Stimulated activated CD4-positive, alpha-beta T cell treated with anti-CD3 and anti-CD28 coated beads, TNF-alpha, amount 100 ng/mL, for 24 hours (primary cell): Measurements from ENCODE around the gene CNTNAP4.

ENCODE experiments used
- DNase-seq, 3 experiments: peaks; one replicate each; pipeline ENCODE4 v3.0.0-alpha.2; 2020; ENCODE audit warnings: low read depth in 3 of 3

The CNTNAP4 gene

DNA sequence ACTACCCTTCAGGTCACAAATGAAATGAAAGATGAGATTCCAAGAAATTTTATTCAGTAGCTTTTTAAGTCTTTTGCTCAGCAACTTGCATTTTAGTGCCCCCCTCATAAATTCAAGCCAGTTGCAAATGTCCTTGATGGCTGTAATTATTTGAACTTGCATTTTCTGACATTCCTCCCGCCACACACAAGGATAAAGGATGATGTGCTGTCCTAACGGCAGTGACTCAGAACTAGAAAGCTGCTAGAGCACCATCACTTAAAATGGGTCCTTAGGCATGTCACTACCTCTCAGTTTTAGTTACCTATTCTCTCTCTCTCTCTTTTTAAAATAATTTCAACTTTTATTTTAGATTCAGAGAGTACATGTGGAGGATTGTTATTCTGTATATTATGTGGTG, 306.7 kb downstream of the CNTNAP4 start:
- DNase-seq: no peak

- no peak for DNase-seq
Measured at GRCh38 chr16:76598498-76598897, 321.3 kb downstream of the CNTNAP4 start.

DNA sequence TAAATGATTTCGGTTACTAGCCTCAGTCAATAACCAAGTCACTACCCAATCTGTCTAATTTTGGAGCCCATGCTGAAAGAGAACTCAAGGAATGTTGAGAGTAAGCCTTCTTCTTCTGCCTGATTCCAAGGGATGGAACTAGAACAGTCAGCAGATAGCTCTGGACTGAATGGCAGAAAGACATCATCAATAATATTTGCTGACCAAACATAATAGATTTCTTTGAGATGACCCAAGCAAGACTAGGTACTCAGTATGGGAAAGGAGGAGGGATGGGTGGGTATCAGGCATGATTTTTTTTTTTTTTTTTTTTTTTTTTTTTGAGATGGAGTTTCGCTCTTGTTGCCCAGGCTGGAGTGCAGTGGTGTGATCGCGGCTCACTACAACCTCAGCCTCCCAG, 330.1 kb downstream of the CNTNAP4 start:
- DNase-seq: no peak
